B cell (primary cell): ENCODE results near the gene TFF2. TPM values are rescaled to one million over a fixed set of nuclear protein-coding genes. Genes with fewer than 3 reads are reported as not detected.

ENCODE experiments used
- ATAC-seq: fragments of 200-7000 bp; cut with Tn5 transposase; one replicate; pipeline ENCODE4 v1.10.0; 2021; ENCODE audit warnings: low read depth, mild to moderate bottlenecking, moderate number of reproducible peaks, moderate library complexity
- CTCF ChIA-PET: fragments of 350-600 bp; sonication (Branson Sonifier 250); formaldehyde crosslinking; loops from one replicate; lab custom pipeline; 2021; ENCODE audit warnings: antibody characterized with exemption, inconsistent platforms; lab: Charles Lee
- POLR2A ChIA-PET: fragments of 350-600 bp; sonication (Branson Sonifier 250); formaldehyde crosslinking; loops from one replicate; lab custom pipeline; 2021; ENCODE audit warnings: antibody characterized with exemption; lab: Charles Lee
- DNase-seq: peaks from one replicate; pipeline ENCODE4 v3.0.0; 2013
- H2AFZ ChIP-seq: 2 replicates; pipeline ENCODE4 v1.6.1; 2012; ENCODE audit warnings: mild to moderate bottlenecking, low read depth, low read length; ENCODE audit not compliant: insufficient read depth, poor library complexity, severe bottlenecking
- H3K27ac ChIP-seq, 2 donors: 1 replicate in 1 of 2; 2 replicates in 1 of 2; pipeline ENCODE4 v1.5.1; 2012 to 2013; ENCODE audit warnings: low read length in 2 of 2, mild to moderate bottlenecking in 2 of 2, moderate library complexity in 1 of 2
- H3K27me3 ChIP-seq, 4 experiments: fragments of 200-600 bp in 1 of 4; sonication (generic) in 1 of 4; replicated peaks in 1 of 4; 1 replicate in 2 of 4; 2 replicates in 2 of 4; pipeline versions ENCODE4 v1.6.1 to v1.7.0; 2013 to 2016; ENCODE audit warnings: low read length in 3 of 4, mild to moderate bottlenecking in 2 of 4, mixed read lengths in 1 of 4, moderate library complexity in 1 of 4; ENCODE audit not compliant: insufficient read depth in 4 of 4, control insufficient read depth in 3 of 4; ENCODE audit errors: control extremely low read depth in 1 of 4
- H3K36me3 ChIP-seq, 2 experiments: replicated peaks in 1 of 2; 1 replicate in 1 of 2; 2 replicates in 1 of 2; pipeline versions ENCODE4 v1.6.1 to v1.7.1; 2013; ENCODE audit warnings: low read length in 1 of 2; ENCODE audit not compliant: insufficient read depth in 2 of 2, control insufficient read depth in 1 of 2; ENCODE audit errors: control extremely low read depth in 1 of 2, extremely low read depth in 1 of 2
- H3K4me1 ChIP-seq, 2 donors: fragments of 200-600 bp in 1 of 2; sonication (generic) in 1 of 2; 1 replicate in 1 of 2; 2 replicates in 1 of 2; pipeline versions ENCODE4 v1.5.1 to v1.6.1; 2013 to 2017; ENCODE audit warnings: low read length in 2 of 2; ENCODE audit not compliant: control insufficient read depth in 2 of 2, insufficient read depth in 2 of 2
- H3K4me2 ChIP-seq: replicated peaks from 2 replicates; pipeline ENCODE3; 2012; ENCODE audit warnings: mild to moderate bottlenecking, low read depth, low read length; ENCODE audit not compliant: poor library complexity, severe bottlenecking
- H3K4me3 ChIP-seq, 5 experiments: fragments of 200-600 bp in 1 of 5; sonication (generic) in 1 of 5; 1 replicate in 3 of 5; 2 replicates in 2 of 5; pipeline versions ENCODE4 v1.5.1 to v1.7.0; 2011 to 2016; ENCODE audit warnings: low read length in 4 of 5, mild to moderate bottlenecking in 4 of 5, low read depth in 2 of 5, control low read depth in 1 of 5, moderate library complexity in 1 of 5; ENCODE audit not compliant: insufficient read depth in 1 of 5; ENCODE audit errors: control extremely low read depth in 1 of 5, extremely low read depth in 1 of 5
- H3K79me2 ChIP-seq: fragments of 200-600 bp; sonication (generic); one replicate; pipeline ENCODE4 v1.6.0; 2016; ENCODE audit warnings: low read length; ENCODE audit not compliant: control insufficient read depth, insufficient read depth
- H3K9ac ChIP-seq: fragments of 200-600 bp; sonication (generic); 2 replicates; pipeline ENCODE4 v1.6.1; 2017; ENCODE audit warnings: mild to moderate bottlenecking, low read length, moderate library complexity
- H3K9me3 ChIP-seq, 3 donors: one replicate each; pipeline versions ENCODE4 v1.6.1 to v1.7.1; 2013; ENCODE audit warnings: low read length in 2 of 3; ENCODE audit not compliant: control insufficient read depth in 2 of 3, insufficient read depth in 1 of 3; ENCODE audit errors: control extremely low read depth in 1 of 3
- H4K20me1 ChIP-seq: 2 replicates; pipeline ENCODE4 v1.6.0; 2012; ENCODE audit warnings: mild to moderate bottlenecking, low read length; ENCODE audit not compliant: insufficient read depth, control insufficient read depth, poor library complexity, severe bottlenecking
- H3K27ac Mint-ChIP-seq: one replicate; pipeline ENCODE4 v1.8.0; 2021; ENCODE audit warnings: mixed read lengths
- H3K27me3 Mint-ChIP-seq: one replicate; pipeline ENCODE4 v1.8.0; 2021; ENCODE audit warnings: mixed read lengths
- H3K4me1 Mint-ChIP-seq: one replicate; pipeline ENCODE4 v1.8.0; 2021; ENCODE audit warnings: mixed read lengths
- H3K4me3 Mint-ChIP-seq: one replicate; pipeline ENCODE4 v1.8.0; 2021; ENCODE audit warnings: mixed read lengths
- H3K9me3 Mint-ChIP-seq: one replicate; pipeline ENCODE4 v1.8.0; 2022; ENCODE audit warnings: mixed read lengths; ENCODE audit not compliant: insufficient read depth
- EZH2 ChIP-seq: IDR thresholded peaks from 2 replicates; pipeline ENCODE4 v1.6.1; 2012; ENCODE audit warnings: borderline replicate concordance, low read depth, mild to moderate bottlenecking, moderate library complexity, low read length; ENCODE audit not compliant: insufficient read depth, poor library complexity, severe bottlenecking
- WGBS: methylation state at CpG from one replicate; pipeline ENCODE4 v1.1.5; 2013; ENCODE audit warnings: missing lambda C conversion rate; ENCODE audit not compliant: insufficient coverage; 5-methylcytosine and 5-hydroxymethylcytosine counted together
- intact Hi-C: fragments of 100-400 bp; cut with micrococcal nuclease; formaldehyde crosslinking; loops from one replicate; pipeline ENCODE4 v1.10.0; 2022
- polyA plus RNA-seq: library from polyadenylated mRNA; depleted of rRNA; stranded (reverse); fragments of >200 nt; gene quantifications from 2 replicates; pipeline ENCODE4 v1.2.3, GENCODE V29; 2012
- total RNA-seq, 2 donors: library from RNA; stranded (reverse); fragments of 120-200 nt in 1 of 2; gene quantifications; 1 replicate in 1 of 2; 2 replicates in 1 of 2; pipeline versions ENCODE4 v1.2.3 to v1.2.4, GENCODE V29; 2013 to 2022
- TF ChIP-seq, protein P1 (sequence below): fragments of 200-600 bp; IDR thresholded peaks from one replicate; pipeline ENCODE4 v1.8.0; 2022; ENCODE audit warnings: antibody characterized with exemption, mild to moderate bottlenecking

TFF2 gene
- total and polyA plus RNA-seq, 2 donors (not counting 1 experiment from before 2014, with no cell fraction given) = not detected

GRCh38 chr21:42317341-42317741 is 33.5 kb downstream of the TFF2 start:
- WGBS = 81% methylated on average over 5 of the region's 8 CpGs
- H3K27me3 Mint-ChIP-seq = peaks cover 7% of the 10 kb centered on the region

DNA sequence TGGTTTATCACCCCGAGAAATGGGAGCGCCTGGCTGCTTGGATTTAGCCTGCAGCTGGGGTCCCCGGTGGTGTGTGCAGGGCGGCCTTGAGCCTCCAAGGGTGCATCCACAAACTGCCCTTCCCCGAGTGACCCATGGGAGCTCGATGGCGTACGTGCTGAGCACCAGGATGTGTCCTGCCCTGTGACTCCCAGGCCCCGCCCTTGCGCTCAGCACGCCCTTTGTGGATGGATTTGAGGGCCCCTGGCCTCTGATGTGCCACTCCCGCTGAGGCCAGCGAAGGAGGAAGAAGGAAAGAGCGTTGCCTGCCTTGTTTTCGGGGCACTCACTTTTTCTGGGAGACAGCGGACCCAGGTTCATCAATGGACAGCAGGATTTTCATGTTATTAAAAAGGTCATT is 33.9 kb downstream of the TFF2 start:
- no peak for DNase-seq
- intact Hi-C loops = no loop called here
- TF ChIP-seq, protein P1, sequence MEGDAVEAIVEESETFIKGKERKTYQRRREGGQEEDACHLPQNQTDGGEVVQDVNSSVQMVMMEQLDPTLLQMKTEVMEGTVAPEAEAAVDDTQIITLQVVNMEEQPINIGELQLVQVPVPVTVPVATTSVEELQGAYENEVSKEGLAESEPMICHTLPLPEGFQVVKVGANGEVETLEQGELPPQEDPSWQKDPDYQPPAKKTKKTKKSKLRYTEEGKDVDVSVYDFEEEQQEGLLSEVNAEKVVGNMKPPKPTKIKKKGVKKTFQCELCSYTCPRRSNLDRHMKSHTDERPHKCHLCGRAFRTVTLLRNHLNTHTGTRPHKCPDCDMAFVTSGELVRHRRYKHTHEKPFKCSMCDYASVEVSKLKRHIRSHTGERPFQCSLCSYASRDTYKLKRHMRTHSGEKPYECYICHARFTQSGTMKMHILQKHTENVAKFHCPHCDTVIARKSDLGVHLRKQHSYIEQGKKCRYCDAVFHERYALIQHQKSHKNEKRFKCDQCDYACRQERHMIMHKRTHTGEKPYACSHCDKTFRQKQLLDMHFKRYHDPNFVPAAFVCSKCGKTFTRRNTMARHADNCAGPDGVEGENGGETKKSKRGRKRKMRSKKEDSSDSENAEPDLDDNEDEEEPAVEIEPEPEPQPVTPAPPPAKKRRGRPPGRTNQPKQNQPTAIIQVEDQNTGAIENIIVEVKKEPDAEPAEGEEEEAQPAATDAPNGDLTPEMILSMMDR = no peak
- TF ChIP-seq EZH2 = no peak

More at GRCh38 chr21:42317341-42317741, 33.5 kb downstream of the TFF2 start:
- no peak overlapping the region for H3K4me3 ChIP-seq
- Mint-ChIP-seq H3K9me3 (no peaks in the 10 kb centered on the region), H3K27ac (no peak overlapping the region), H3K4me1 (peaks cover 15% of the 10 kb centered on the region), H3K4me3 (no peak overlapping the region)
- intact Hi-C loops = no loop called here
- no peak overlapping the region for H2AFZ ChIP-seq
- H3K4me2 ChIP-seq = no peak overlapping the region
- TF ChIP-seq, protein P1 = no peak
- TF ChIP-seq EZH2 = no peak
- CTCF ChIA-PET = no interaction called here
- H3K36me3 ChIP-seq = no peaks in the 10 kb centered on the region
- H3K9me3 ChIP-seq = no peaks in the 10 kb centered on the region
- ATAC-seq (no peak), DNase-seq (no peak)
- no peaks in the 10 kb centered on the region for H4K20me1 ChIP-seq
- peaks cover 12 to 16% of the 10 kb centered on the region in 2 donors for H3K4me1 ChIP-seq
- POLR2A ChIA-PET = no interaction called here
- H3K9ac ChIP-seq = no peak overlapping the region
- H3K79me2 ChIP-seq = no peaks in the 10 kb centered on the region
- no peak overlapping the region for H3K27ac ChIP-seq
- H3K27me3 ChIP-seq = peaks cover 0 to 5% (median 1%) of the 10 kb centered on the region in 4 experiments

More for the DNA sequence above, 33.9 kb downstream of the TFF2 start:
- Histone ChIP-seq H4K20me1 (no peaks in the 10 kb centered on the region), H3K4me1 (peaks cover 12 to 16% of the 10 kb centered on the region in 2 donors), H3K27me3 (peaks cover 0 to 5% (median 1%) of the 10 kb centered on the region in 4 experiments), H3K4me3 (no peak overlapping the region), H3K9me3 (no peaks in the 10 kb centered on the region), H3K79me2 (no peaks in the 10 kb centered on the region), H3K36me3 (no peaks in the 10 kb centered on the region), H3K4me2 (no peak overlapping the region), H3K27ac (no peak overlapping the region), H3K9ac (no peak overlapping the region), H2AFZ (no peak overlapping the region)
- ChIA-PET CTCF (no interaction called here), POLR2A (no interaction called here)
- Mint-ChIP-seq H3K4me3 (no peak overlapping the region), H3K27ac (no peak overlapping the region), H3K9me3 (no peaks in the 10 kb centered on the region), H3K27me3 (peaks cover 4% of the 10 kb centered on the region), H3K4me1 (peaks cover 15% of the 10 kb centered on the region)
- ATAC-seq = no peak
- 94% methylated on average over 11 of the region's 16 CpGs for WGBS
